Measurements from ENCODE around the gene MVP. TPM values are rescaled to one million over a fixed set of nuclear protein-coding genes. Genes with fewer than 3 reads are reported as not detected.
A peak's percentile ranks its signal among the peaks of the same experiment; 100 is the strongest.
"Not testable (repeated sequence)": the region's sequence is repeated elsewhere in the genome, so short reads cannot be mapped to it uniquely, and the experiment has no call there.

MVP gene
- polyA plus RNA-seq (2013, experiment 1 of 2; ENCODE audit: insufficient read length) = 150 TPM
- 158 TPM for polyA plus RNA-seq (2013, experiment 2 of 2; ENCODE audit: insufficient read length)

- peak; percentile 73 for DNase-seq
Measured at GRCh38 chr16:29820271-29820701, at the start of gene MVP. Gene MVP, plus strand, starts transcription at chr16:29820462. Its CDS starts 10,088 bp downstream, at chr16:29830550.

- not testable (repeated sequence) for DNase-seq
Measured at GRCh38 chr16:29772330-29772729, 47.9 kb upstream of the MVP start.

- no peak for DNase-seq
Measured at GRCh38 chr16:29774730-29775129, 45.5 kb upstream of the MVP start.

- peak; percentile 41 for DNase-seq
Measured at GRCh38 chr16:29775742-29776408, 44.4 kb upstream of the MVP start.

GRCh38 chr16:29777576-29778350, 42.5 kb upstream of the MVP start, which contains the start of gene ZG16:
Gene ZG16, plus strand, starts transcription at chr16:29778256. Its CDS starts 1,011 bp downstream, at chr16:29779267.
- DNase-seq = no peak

- DNase-seq = peak; percentile 5
Measured at GRCh38 chr16:29779474-29779873, 40.8 kb upstream of the MVP start.

GRCh38 chr16:29783094-29783953, 36.9 kb upstream of the MVP start:
- not testable (repeated sequence) for DNase-seq

GRCh38 chr16:29784157-29784556, 36.1 kb upstream of the MVP start:
- no peak for DNase-seq

GRCh38 chr16:29784901-29785500, 35.3 kb upstream of the MVP start:
- peak; percentile 59 for DNase-seq

GRCh38 chr16:29787155-29787554, 33.1 kb upstream of the MVP start:
- not testable (repeated sequence) for DNase-seq

- no peak for DNase-seq
Measured at GRCh38 chr16:29789775-29790182, 30.5 kb upstream of the MVP start.

GRCh38 chr16:29790183-29790948, 29.9 kb upstream of the MVP start, which contains the start of gene KIF22:
Gene KIF22, plus strand, starts transcription at chr16:29790751. Its CDS starts 9 bp downstream, at chr16:29790760.
- peak; percentile 99 for DNase-seq

- no peak for DNase-seq
Measured at GRCh38 chr16:29790949-29791844, 29.1 kb upstream of the MVP start.

- no peak for DNase-seq
Measured at GRCh38 chr16:29791845-29792807, 28.1 kb upstream of the MVP start.

GRCh38 chr16:29793153-29793552, 27.1 kb upstream of the MVP start:
- not testable (repeated sequence) for DNase-seq

- DNase-seq = no peak
Measured at GRCh38 chr16:29794231-29794710, 26.0 kb upstream of the MVP start.

- DNase-seq = no peak
Measured at GRCh38 chr16:29802416-29802935, 17.8 kb upstream of the MVP start.

GRCh38 chr16:29804020-29804419, 16.2 kb upstream of the MVP start:
- no peak for DNase-seq

Measured in fibroblast of skin of abdomen (primary cell).